Measurements from ENCODE around the gene UBC.
A peak's percentile ranks its signal among the peaks of the same experiment; 100 is the strongest.
"Not testable (repeated sequence)": the region's sequence is repeated elsewhere in the genome, so short reads cannot be mapped to it uniquely, and the experiment has no call there.

UBC gene

DNA sequence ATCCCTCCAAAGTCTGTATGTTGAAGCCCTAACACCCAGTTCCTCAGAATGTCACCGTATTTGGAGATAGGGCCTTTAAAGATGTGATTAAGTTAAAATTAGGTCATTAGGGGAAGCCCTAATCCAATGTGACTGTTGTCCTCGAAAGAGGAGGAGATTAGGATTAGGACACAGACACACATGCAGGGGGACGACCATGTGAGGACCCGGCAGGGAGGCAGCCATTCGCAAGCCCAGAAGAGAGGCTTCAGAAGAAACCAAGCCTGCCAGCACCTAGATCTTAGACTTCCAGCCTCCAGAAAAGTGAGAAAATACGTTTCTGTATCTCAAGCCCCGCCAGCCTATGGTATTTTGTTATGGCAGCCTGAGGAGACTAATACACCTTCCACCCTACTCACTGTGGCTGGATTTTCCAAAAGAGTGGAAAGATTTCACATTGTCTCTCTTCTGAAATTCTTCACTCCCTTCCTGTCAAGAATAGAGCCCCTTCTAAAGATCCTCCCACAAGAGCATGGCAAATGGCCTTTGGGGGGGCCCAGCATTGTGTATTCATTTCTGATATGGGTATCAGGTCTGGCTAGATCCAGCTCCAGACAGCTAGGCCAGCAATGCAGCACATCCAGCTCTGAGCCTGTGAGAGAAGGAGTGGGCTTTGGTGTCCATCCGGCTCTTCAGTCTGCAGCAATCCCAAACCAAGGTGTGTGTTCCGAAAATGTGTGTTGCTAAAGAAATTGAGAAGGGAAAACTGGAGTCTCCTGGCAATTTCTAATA, 15.4 kb upstream of the UBC start:
- DNase-seq, result no peak

DNA sequence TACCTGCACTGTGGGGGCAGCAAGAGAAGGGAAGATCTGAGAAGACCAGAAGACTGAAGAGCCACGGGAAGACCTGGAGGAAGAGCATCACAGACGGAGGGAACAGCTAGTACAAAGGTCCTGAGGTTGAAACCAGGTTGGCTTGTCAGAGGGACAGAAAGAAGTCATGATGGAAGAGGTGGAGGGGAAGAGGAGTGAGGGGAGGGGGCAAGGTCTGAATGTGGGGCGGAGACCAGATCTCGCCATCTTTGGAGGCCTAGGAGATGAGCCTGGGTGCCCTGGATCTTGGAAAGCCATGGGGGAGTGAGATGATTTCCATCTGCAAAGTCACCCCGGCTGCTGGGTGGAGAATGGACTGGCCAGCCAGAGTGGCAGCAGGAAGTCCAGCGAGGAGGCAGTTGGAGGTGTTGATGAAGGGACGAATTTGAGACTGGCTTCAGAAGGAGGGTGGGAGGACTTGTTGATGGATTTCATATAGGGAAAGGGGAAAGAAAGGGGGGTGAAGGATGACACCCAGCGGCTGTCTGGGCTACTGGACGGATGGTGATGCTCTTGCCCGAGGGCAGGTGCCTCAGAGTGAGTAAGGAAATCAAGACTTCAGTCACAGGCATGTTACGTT, 14.6 kb upstream of the UBC start:
- no peak for DNase-seq

- peak; percentile 37 for DNase-seq
Measured at GRCh38 chr12:124928095-124928911, 13.9 kb upstream of the UBC start.

DNA sequence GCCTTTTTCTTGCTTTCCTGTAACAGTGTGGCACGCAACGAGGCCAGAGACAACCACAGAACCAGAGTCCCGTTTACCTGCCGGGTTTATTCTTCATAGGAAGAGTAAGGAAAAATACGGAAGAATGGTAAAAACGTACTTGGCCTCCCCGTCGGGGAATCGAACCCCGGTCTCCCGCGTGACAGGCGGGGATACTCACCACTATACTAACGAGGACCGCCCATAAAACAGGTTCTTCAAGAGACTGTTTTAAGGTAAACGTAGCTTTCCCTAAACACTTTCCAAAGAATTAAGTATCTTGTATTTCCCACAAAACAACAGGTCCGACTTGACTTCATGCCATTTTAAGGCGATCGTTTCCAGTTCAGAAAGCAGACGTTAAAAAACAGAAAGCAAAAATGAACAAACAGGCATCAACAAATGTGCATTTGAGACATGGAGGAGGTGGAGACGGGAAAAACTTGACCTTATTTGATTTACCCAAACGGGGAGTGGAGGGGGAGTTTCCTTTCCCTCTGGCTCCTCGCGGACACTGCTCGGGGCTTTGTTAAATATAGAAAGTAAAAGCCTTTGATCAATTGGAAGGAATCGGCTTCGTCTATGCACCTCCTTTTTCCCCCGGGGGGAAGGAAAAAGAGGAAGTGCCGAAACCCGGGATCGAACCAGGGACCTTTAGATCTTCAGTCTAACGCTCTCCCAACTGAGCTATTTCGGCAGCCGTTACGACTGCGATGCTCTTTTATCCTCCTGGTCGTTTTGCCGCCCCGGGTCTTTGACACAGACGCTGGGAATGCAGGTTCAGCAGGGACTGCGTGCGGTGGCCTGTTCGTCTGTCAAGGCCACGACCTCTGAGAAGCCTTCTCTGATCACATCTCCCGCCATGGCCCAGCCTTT, 13.0 kb upstream of the UBC start:
- DNase-seq, result peak; percentile 93

- not testable (repeated sequence) for DNase-seq
Measured at GRCh38 chr12:124925782-124926181, 11.3 kb upstream of the UBC start.

DNA sequence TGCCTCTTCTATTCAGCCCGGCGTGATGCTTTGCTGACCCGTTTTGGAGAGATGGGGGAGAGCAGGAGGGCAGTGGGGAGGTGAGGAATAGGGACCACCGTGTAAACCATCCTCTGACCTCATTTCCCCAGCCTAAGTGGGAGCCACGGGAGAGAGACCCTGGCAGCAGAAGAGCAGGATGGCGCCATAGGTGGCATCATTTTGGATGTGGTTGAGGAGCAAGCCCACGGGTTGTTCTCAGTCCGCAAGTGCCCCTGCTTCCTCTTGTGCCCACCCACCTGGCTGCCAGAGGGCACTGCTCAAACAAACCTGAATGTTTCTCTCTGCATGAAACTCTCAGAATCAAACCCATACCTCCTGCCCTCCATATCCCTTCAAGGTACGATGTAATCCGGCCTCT, 10.7 kb upstream of the UBC start:
- DNase-seq, result no peak

DNA sequence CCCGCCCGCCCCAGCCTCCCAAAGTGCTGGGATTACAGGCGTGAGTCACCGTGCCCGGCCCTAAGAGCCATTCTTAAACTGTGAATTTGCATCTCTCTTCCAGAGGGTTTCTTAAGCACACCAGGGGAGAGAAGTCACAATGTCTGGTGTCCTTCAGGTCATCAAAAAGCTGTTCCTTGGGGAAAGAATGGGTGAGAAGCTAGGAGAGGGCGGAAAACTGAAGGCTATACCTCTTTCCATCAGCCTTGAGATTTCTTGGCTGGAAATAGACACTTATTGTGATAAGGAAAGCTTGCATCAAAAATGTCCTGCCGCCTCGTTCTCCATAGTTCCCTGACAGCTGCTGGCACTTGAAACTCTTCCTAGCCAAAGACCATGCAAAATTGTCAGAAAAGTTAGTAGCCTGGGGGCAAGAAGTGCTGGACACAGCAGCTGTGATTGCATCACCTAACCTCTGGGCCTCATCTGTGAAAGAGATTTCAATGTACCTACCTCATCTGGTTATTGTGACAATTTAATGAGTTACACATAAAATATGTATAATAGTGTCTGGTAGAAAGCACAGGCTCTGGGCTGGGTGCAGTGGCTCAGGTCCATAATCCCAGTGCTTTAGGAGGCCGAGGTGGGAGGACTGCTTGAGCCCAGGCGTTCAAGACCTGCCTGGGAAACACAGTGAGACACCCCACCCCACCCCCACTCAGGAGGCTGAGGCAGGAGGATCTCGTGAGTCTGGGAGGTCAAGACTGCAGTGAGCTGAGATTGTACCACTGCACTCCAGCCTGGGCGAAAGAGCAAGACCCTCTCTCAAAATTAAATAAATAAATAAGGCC, 9.7 kb upstream of the UBC start:
- DNase-seq, result no peak

DNA sequence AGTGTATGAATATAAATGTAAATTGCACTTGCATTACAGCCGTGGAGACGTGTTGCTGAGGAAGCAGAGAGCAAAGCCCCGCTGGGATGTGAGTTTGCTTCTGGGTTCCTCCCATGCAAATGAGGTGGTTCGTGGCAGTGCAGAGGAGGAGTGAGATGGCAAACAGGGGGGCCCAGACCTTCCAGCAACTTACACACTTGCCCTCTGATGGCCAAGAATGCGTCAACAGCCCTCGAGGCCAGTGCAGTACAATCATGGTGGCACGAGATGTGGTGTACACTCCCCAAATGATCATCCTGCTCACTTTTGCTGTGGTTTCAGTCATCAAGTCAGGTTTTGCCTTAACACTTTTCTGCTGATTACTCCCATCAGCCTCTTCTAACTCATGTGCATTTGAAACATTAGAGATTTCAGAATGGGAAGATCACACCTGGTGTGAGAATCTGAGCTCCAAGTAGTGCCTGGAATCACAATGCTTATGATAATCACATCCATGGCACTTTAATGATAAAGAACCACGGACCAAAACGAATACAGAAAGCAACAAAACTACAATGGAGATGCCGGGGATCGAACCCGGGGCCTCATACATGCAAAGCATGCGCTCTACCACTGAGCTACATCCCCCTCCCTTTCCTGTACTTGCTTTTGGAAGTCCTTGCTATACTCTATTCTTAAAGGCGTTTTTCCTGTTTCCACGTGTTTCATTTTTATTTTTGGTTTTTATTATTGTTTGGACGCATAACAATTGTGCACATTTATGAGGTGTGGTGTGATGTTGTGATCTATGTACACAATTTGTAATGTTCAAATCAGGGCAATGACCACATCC, 7.0 kb upstream of the UBC start:
- DNase-seq, result peak; percentile 85

GRCh38 chr12:124920353-124920935, 6.0 kb upstream of the UBC start:
- no peak for DNase-seq

GRCh38 chr12:124919521-124920352, 5.3 kb upstream of the UBC start:
- peak; percentile 57 for DNase-seq

DNA sequence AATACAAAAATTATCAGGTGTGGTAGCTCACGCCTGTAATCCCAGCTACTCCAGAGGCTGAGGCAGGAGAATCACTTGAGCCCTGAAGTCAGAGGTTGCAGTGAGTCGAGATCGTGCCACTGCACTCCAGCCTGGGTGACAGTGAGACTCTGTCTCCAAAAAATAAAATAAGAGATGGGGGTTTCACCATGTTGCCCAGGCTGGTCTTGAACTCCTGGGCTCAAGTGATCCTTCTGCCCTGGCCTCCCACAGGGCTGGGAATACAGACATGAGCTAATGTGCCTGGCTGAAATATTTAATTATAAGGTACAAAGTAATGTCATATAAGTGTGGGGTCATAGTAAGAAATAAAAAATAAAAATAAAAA, 4.2 kb upstream of the UBC start:
- DNase-seq, result not testable (repeated sequence)

DNA sequence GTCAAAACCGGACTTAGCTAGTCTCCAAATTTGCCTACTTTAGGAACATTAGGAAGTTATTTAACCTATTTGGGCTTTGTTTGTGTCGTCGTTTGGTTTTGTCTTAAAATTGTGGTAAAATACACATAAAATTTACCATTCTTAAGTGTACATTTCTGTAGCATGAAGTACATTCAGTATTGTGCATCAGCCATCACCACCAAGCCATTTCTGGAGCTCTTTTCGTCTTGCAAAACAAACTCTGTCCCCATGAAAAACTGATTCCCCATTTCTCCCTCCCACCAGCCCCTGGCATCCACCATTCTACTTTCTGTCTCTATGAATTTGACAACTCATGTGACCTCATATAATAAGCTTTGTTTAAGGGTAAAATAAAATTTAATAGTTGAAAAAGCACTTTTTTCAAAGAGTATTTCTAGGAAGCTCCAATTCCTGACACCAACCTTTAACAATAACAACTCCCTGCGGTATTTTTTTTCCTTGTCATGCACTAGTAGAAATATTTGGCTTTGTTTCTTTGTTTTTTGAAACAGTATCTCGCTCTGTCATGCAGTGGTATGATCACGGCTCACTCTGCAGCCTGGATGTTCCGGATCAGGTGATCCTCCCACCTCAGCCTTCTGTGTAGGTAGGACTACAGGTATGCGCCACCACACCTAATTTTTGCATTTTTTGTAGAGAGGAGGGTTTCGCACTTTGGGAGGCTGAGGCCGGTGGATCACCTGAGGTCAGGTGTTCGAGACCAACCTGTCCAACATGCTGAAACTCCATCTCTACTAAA, 3.6 kb upstream of the UBC start:
- DNase-seq, result no peak

GRCh38 chr12:124917135-124917840, 2.8 kb upstream of the UBC start:
- DNase-seq, result peak; percentile 93

DNA sequence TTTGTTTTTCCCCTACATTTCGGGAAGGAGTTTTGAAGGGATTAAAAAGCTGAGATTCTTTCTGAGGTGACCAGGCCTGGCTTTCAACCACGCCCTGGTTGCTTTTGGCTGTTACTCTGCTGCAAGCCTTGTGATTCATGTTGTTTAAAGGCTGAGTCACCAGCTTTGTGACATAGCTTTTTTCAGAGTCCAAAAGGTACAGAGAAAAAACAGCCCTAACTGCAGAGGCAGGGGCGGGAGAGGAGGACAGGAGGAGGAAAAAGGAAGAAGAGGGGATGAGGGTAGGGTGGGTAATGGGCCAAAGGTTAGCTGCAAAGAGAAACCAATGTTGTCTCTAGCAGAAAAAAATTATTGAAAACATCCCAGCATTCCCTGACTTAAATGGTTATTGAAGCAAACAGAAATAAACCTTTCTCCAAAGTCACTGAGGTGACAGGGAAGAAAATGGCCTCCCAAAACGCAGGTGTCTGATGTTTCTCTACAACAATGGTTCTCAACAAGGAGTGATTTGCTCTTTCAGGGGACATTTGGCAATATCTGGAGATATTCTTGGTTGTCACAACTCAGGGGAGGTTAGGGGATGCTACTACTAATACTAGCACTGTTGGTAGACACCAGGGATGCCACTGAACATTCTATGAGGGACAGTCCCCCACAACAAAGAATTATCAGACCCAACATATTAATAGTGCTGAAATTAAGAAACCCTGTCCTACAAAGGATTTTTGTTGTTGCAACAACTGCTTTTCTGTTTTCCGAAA, 2.1 kb upstream of the UBC start:
- DNase-seq, result peak; percentile 59

GRCh38 chr12:124915239-124916236, 1.1 kb upstream of the UBC start:
- peak; percentile 53 for DNase-seq

All from activated naive CD4-positive, alpha-beta T cell treated with Interleukin-2 at 50 U/mL for 16 hours (primary cell).